Stimulated activated CD8-positive, alpha-beta memory T cell treated with anti-CD3 and anti-CD28 coated beads, Interleukin-12 subunit alpha, Interleukin-12 subunit beta, amount 100 ng/mL, for 24 hours (primary cell): Measurements from ENCODE around the gene ABRAXAS1.
"Not testable (repeated sequence)": the region's sequence is repeated elsewhere in the genome, so short reads cannot be mapped to it uniquely, and the experiment has no call there.

ENCODE experiments used
- DNase-seq: peaks from one replicate; pipeline ENCODE4 v3.0.0-alpha.2; 2020; ENCODE audit errors: extremely low read depth

The ABRAXAS1 gene

DNA sequence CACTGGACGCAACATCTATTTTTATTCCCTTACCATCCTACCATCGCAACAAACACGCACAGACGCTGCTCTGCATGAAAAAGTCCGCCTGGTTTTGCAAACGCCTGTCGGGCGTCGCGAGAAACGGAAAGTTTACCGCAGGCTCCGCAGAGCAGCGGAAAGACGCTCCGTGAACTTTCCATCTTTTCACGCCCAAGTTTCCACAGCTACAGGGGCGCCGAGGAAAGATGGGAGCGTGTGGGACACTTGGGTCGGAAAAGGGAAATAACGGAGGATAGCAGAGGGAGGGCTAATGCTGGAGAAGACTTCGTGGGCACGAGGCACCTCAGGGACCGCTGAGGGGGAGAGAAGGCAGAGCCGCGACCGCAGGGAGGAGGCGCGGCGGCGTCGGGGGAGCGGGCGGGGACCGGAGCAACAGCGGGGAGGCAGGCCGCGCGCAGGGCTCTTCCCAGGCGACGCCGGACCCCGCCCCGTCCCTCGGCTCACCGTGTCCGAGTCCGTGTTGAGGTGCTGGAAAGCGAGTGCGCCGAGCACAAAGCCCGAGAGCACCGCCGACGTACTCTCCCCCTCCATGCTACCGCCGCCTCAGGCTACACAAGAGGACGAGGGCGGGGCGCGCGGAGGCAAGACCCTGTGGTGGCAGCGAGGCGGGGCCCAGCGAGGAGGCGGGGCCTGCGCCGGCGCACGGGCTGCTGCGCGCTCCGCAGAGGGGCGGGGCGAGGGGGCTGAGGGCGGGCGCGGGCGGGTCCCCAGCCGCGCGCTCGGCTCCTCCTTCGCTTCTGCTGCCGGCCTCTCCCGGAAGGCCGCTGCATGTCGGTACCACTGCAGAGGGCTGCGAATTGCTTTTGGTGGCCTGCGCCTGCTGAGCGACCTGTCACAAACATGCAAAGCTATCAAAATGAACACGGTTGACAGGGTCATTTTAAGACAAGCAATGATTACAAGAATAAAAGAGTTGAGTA is at the start of gene ABRAXAS1:
Gene ABRAXAS1, minus strand, starts transcription at position 601 of the 962 bp plus-strand sequence. Its CDS starts 28 bp downstream, at position 573.
- peak; percentile 89 for DNase-seq

DNA sequence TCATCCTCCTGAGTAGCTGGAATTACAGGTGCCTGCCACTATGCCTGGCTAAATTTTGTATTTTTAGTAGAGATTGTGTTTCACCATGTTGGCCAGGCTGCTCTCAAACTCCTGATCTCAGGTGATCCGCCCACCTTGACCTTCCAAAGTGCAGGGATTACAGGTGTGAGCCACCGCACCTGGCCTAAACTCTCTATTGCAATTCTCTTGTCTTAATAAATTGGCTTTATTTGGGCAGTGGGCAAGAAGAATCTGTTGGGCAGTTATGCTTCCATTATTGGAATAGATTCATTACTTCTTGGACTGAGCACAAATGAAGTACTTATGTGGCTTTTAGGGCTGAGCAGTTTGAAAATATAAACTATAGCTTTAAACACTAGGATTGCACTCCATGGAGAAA is 42.8 kb upstream of the ABRAXAS1 start:
- no peak for DNase-seq

DNA sequence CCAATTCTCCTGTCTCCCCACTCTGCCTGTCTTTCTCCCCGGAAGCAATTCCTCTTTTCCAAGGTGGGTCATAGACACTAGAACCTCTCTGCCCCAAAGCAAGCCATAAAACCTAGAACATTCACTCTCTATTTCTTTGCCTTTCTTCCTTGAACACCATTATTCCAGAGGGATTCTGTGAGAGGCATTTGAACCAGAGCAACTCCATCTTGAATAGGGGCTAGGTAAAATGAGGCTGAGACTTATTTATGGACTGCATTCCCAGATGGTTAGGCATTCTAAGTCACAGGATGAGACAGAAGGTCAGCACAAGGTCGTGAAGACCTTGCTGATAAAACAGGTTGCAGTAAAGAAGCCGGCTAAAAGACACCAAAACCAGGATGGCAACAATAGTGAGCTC is 37.3 kb upstream of the ABRAXAS1 start:
- no peak for DNase-seq

DNA sequence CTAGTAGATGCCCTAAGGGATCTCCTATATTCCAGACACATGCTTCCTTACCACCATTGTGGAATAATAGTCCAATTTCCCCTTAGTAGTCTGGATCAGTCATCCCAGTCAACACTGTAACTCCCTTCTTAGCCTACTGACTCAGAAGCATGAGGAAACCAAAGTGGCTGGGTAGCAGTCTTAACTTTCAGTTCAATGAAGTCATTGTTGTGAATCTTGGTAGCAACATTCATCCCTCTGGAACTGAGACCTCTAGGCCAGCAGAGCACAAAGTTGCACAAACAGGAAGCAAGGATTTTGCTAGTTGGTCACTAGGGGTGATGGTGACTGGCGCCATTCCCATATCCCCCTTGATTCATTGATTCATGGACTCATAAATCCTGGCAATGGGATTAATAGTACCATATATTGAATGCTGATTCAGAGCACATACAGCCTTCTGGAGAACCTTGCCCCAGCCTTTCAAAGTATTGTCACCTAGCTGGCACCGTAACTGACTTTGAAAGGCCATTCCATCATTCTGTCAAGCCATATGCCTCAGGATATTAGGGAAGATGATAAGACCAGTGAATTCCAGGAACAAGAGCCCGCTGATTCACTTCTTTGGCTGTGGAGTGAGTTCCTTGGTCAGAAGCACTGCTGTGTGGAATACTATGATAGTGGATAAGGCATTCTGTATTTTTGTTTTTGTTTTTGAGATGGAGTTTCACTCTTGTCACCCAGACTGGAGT is 31.3 kb upstream of the ABRAXAS1 start:
- no peak for DNase-seq

DNA sequence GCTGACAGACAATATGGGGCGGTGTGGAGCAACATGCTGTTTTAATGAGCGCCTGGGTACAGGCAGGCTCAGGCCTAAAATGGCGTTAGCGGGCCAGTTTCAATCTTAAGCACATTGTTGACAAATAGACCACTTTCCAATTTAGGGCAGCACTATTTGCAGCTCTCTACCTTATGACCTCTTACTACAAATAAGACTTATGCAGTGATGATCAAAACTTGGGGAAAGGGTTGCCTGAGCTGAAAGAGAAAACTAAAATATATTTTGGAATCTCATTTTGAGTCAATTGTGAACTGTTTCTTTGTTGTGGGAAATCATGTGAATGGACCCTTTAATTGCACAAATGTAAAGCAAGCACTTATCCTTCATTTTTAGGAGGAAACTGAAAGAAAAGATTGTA is 25.5 kb upstream of the ABRAXAS1 start:
- DNase-seq = no peak

DNA sequence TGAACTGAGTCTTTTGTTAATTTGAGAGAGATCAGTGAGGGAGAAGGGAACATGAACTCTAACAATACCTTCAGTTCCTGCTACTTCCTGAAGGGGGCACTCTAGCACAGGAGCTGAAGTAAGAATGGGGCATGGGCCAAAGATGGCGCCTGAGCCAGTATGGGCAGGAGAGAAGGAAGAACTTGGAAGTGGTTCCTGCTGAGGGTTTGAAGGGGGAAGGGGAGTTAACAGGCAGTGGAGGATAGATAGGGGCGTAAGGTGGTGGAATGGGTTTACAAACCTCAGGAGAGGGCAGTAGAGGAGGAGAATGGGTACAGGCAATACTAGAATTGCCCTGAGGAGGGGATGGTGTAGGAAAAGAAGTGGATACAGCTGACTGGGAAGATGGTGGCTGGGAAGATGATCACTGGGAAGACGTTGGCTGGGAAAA is 24.3 kb upstream of the ABRAXAS1 start:
- DNase-seq = peak; percentile 15

DNA sequence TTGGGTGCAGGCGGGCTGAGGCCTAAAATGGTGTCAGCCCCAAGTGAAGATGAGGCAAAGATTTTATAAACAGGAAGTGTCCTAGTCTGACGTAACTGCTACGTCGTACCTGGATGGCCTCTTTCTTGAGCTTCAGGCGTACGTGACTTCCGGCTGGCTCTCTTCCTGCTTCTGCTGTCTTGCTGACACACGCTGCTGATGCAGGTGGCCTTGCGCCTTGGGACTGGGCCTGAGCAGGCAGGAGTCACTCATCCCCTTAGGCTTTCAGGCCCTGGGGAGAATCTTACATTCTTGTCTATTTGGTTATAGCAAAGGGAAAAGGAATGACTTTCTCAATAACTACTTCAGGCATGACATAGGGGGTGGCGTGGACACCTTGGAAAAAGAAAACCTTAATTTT is 20.1 kb upstream of the ABRAXAS1 start:
- no peak for DNase-seq

DNA sequence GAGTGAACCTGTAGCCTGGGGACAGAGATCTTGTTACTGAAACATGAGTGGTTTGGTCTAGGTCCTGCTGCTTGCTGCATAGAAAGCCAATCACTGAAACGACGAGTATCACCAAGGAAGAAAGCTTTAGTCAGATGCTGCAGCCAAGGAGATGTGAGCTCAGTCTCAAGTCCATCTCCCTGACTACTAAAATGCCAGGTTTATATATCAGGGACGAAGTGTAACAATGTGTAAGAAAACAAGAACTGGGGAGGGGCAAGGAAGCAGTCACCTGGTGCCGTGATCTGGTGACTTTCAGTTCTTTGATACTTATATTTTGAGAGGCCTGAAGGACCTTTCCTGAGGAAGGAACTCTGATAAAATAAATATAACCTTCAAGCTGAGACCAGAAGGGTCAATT is 19.6 kb upstream of the ABRAXAS1 start:
- DNase-seq = no peak

DNA sequence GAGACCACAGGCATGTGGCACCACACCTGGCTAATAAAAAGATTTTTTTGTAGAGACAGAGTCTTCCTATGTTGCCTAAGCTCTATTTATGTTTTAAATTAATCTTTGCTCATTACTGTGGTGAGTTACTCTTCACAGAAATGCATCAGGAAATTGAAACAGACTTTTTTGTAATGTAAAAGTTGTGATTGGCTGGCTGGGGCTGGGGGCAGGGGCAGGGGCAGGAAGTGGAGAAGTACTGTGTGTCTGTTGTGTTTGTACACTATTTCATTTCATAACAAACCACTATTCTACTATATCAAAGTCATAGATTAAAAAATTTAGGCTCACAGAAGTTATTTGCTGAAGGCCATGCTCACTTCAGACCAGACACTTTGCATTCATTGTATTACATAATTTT is 19.1 kb upstream of the ABRAXAS1 start:
- DNase-seq = no peak

DNA sequence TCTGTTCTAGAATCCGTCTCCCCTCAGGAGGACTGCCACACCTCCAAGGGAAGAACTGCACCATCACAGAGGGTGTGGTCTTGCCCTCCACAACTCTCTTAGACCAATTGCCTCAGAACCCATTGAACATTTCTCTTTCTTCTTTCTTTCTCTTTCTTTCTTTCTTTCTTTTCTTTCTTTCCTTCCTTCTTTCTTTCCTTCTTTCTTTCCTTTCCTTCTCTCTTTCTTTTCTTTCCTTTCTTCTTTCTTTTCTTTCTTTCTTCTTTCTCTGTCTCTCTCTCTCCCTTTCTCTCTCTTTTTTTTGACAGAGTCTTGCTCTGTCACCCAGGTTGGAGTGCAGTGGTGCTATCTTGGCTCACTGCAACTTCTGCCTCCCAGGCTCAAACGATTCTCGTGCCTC is 16.8 kb upstream of the ABRAXAS1 start:
- not testable (repeated sequence) for DNase-seq

DNA sequence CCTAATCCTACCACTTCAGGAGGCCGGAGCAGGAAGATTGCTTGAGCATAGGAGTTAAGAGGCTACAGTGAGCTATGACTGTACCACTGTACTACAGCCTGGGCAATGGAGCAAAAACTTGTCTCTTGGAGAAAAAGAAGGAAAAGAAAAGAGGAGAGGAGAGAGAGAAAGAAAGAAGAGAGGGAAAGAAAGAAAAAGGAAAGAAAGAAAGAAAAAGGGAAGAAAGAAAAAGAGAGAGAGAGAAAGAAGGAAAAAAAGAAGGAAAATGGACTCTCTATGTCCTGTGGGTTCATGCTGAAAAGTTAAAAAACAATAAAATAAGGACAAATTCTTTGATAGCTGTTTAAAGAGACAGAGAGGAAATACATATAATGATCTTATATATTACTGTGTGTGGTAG is 13.3 kb upstream of the ABRAXAS1 start:
- DNase-seq = no peak

DNA sequence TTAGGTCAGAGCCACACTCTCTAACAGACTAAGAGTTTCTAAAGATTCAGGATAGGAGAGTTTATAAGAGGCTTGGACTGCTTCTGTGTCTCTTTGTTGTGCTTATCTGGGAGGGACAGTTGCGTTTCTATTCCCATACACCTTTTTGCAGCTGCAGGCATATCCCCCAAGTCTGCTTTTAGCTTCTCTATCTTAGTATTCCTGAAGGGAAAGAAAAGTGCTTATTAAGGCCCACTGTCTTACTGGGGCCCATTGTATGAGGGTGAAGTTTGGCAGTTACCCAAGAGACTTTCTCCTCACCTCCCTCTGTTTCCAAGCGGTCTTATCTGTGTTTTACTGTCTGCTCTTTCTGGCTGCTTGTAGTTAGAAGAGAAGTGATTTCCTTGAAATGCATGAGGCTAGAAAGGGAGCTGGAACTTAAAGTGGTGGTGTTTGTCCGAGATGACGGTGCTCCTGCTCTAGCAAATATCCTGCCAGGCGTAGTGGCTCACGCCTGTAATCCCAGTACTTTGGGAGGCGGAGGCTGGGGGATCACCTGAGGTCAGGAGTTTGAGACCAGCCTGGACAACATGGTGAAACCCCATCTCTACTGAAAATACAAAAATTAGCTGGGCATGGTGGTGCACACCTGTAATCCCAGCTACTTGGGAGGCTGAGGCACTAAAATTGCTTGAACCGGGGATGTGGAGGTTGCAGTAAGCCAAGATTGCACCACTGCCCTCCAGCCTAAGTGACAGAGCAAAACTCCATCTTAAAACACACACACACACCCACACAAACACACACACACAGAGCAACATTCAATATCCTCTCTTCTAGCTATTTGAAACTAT is 11.4 kb upstream of the ABRAXAS1 start:
- not testable (repeated sequence) for DNase-seq

DNA sequence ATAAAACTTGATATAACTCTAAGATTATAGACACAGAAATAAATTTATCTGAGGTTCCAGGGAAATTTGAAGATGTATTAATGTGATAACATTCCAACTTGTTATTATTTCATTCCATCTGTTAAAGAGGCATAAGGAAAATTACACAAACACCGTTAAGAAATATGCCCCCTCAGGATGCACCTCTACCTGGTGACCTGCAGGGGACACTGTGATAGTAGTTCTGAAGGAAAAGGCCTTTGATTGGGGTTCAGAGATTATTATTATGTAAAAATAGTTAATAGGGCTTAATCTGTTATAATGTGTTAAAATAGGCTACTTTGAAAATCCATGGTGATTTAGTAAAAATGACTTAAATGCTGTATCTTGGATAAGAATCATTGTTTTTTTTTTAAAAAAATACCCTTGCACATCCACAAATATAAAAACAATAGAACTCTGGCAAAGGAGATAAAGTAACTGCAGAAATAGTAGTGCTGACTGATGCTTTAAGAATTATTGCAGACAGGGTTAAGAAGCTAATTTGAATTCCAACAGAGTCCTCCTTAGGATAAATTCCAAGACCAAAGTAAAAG is 6.1 kb upstream of the ABRAXAS1 start:
- no peak for DNase-seq

DNA sequence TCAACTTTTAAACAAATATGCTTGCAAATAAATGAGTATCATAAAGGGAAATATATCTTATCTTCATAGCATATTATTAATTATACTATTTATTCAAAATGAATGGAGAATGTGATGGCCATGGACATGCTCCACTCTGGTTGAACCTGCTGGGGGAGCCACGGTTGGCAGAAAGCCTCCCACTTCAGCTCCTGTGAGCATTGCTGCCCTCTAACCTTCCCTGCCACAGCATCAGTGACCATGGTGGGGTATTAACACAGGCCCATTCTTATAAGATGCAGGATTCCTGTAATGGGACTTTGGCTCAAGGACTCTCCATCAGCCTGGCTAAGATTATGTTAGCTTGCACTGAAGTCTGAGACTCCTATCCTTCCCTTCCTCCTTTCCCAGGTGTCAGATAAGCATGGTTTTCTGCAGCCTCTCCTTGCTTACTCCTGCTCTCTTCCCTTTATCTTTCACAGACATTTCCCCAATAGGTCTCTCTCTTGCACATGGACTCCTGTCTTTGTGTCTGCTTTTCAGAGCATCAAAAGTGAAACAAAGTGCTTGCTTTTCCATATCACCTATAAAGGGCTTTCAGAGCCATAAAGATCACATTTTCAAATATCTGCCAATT is 4.9 kb upstream of the ABRAXAS1 start:
- no peak for DNase-seq

DNA sequence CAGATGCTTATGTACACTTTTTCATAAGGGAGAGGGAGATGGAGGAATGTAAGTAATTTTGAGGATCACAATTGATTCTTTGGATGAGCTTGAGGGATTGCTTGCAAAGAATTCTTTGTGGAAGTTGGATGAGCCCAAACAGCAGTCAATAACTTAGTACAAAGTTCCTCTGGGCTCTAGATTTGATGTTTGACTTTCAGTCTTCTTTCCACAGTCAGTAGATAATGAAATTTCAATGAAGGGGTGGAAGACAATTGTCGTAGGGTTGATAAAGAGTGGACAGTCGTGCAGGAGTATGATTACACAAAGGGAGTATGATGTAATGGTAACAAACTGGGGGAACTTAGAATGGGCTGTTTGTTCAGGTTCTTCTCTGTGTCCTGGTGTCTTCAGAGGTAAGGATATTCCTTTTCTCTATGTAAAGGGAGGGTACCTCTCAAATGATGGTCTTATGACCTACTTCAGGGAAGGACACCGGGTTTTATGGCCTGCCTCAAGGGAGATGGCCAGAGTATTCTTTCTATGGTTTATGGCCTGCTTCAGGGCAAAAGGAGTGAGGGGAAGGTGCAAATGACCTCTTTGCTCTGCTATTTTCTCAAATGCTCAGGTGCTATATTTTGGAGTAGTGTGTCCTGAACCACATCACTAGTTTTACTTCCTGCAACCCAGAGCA is 1.7 kb upstream of the ABRAXAS1 start:
- no peak for DNase-seq

DNA sequence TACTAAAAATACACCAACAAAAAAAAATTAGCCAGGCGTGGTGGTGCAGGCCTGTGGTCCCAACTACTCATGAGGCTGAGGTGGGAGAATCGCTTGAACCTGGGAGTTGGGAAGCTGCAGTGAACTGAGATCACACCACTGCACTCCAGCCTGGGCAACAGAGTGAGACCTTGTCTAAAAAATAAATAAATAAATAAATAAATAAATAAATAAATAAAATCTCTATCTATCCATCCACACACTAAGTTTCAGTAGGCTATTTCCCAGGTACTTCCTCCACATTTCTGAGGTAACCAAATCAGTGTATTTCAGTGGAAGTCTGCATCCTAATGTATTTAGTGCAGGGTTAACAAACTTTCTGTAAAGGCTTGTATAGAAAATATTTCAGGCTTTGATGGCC is 10.9 kb downstream of the ABRAXAS1 start:
- no peak for DNase-seq

DNA sequence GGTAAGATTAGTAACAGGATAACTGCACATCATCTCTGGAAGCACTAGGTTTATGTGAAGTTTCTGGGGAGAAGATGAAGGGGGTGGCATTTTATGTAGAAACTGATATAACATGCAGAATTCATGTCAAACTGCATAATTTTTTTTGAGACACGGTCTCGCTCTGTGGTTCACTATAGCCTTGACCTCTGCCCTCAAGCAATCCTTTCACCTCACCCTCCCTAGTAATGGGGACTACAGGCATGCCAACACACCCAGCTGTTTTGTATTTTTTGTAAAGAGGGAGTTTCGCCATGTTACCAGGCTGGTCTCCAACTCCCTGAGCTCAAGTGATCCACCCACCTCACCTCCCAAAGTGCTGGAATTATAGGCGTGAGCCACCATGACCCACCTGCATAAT is 11.5 kb downstream of the ABRAXAS1 start:
- DNase-seq = no peak

DNA sequence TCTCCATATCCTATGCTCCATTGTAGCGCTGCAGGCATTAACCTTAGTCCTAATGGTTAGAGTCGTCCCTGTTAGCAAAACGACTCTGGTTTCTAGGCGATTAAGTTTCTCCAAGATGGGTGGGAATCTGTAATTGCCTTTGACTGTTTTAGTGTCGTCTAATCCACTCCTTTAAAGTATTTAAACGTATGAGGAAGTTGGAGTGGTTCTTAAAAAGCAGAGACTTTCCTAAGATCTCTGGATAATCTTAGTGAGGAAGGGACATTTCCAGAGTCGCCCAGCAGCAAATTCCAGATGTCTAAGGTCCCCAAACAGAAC is 28.8 kb downstream of the ABRAXAS1 start:
- no peak for DNase-seq

DNA sequence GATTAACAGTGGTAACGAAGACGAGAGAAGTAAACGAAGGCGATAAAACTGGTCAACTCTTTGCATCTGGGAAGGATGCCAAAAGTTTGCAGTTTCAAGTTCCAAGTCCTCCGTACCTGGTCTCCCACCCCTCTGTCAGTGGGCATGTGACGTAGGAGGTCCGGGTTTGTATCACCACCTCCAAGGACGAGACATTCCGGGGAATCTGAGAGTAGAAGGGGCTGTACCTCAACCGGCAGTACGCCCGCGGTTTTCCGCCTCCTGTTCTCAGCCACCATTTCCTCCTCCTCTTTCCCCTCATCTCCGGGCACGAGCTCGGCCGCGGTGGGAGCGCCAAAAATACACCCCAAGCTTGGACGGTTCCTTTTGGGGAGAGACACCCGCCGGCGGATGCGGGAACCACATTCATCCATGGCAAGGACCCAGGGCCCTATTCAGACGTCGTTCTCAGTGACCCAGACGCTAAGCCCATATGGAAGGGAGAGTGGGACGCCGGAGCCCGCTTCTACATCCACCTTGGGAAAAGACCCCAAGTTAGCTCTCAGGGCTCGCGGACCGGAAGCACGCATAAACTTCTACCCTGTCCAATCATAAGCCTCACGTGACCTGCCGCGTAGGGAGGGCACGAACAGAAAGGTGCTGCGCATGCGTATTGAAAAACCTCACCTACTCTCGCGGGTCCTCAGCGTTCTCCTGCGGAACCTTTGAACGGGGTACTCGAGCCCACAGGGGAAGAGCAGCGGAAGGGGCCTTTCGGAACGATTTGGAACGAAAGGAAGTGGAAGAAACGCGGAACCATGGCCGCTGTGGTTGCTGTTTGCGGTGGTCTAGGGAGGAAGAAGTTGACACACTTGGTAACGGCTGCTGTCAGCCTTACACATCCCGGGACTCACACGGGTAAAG is 29.4 kb downstream of the ABRAXAS1 start, which contains the start of the genes HELQ and MRPS18C:
Gene HELQ, minus strand, starts transcription at position 543 of the 903 bp plus-strand sequence. Its CDS starts 130 bp downstream, at position 413.
Gene MRPS18C, plus strand, starts transcription at position 778 of the 903 bp plus-strand sequence. Its CDS starts 20 bp downstream, at position 798.
- DNase-seq = peak; percentile 88
